ENCODE data around the gene NR6A1.

The NR6A1 gene

DNA sequence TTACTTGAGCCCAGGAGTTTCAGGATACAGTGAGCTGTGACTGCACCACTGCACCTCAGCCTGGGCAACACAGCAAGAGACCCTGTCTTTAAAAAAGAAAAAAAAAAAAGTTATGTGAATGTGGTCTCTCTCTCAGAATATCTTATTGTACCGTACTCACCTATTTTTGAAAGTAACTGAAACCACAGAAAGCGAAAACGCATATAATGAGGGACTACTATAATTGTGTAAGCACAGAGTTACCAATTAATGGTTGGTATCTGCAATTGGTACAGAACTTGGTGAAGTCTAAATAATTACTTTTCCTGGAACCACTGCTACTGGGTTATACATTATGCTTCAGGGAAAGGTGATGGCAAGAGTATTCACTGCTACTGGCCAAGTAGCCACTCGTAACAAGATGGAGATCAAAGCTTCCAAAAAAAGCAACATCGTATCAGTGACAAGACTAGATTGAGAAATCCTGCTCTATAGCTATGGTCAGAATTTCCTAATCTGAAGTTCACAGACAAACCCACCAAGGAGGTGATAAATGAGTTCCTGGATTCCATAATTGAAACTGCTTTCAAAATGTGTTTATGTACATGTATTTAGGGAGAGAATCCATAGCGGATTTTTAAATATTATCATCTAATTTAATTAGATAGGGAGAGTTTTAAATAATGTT, 82.7 kb downstream of the NR6A1 start:
- no peak for DNase-seq (ENCODE audit: low read depth)

- no peak for DNase-seq (ENCODE audit: low read depth)
Observed at GRCh38 chr9:124686918-124687317, 84.2 kb downstream of the NR6A1 start.

DNA sequence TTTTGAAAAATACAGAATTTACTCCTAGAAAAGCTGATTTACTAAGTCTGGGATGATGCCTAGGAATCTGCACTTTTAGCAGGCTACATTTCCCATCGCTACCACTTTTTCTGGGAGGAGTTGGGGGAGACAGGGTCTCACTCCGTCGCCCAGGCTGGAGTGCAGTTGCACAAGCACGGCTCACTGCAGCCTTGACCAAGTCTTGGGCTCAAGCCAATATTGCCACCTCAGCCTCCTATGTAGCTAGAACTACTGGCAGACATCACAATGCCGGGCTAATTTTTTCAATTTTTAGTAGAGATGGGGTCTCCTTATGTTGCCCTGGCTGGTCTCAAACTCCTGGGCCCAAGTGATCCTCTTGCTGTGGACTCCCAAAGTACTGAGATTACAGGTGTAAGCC, 85.9 kb downstream of the NR6A1 start:
- DNase-seq (ENCODE audit: low read depth): no peak

DNA sequence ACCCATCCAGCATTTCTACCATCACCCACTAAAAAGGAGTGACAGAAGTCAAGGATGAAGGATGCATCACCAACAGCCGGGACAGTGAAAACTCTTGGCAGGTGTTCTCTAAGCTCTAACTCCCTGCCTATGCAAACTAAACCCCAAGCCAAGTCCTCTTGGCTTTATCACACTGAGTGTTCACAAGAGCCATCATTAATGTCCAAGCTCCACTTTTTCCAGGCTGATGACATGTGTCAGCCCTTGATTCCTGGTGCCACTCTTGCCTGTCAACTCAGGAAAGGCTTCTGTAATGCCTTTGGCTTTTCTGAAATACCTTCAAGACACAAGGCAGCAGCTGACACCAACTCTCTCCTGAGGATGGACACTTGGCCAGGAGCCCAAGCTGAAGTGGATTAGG, 86.9 kb downstream of the NR6A1 start:
- DNase-seq (ENCODE audit: low read depth): no peak

DNA sequence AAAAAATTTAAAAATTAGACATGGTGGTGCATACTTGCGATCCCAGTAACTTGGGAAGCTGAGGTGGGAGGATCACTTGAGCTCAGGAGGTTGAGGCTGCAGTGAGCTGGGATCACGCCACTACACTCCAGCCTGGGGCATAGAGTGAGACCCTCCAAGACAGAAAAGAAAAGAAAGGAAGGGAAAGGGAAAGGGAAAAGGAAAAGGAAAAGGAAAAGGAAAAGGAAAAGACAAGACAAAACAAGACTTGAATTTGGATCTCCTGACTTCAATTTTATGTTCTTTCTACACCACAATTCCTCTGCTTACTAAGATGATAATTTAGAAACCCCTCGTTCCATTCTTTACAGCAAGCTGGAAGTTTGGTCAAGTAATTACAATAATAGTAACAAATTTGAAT, 88.1 kb downstream of the NR6A1 start:
- DNase-seq (ENCODE audit: low read depth): no peak

DNA sequence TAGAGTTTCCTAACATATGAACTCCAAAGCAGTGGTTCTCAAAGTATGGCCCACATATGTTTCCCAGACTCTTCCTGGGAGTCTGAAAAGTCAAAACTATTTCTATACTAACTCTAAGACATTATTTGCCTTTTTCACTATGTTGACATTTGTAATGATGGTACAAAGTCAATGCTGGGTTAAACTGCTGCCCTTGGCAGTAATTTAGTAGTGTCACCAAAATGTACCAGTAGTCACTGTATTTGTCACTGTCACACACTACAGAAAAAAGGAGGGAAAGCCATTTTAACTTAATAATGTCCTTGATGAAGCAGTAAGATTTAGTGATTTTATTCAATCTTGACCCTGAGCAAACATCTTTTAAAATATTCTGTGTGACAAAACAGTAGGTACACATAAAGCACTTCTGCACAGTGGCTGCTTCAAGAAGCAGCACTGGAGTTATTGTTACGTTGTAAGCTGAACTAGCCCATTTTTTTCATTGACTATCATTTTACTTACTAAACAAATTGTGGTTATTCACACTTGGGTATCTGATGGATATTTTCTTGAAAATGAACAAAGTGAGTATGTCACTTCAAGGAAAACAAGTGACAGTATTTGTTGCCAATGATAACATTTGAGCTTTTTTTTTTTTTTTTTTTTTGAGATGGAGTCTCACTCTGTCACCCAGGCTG, 90.3 kb downstream of the NR6A1 start:
- no peak for DNase-seq (ENCODE audit: low read depth)

DNA sequence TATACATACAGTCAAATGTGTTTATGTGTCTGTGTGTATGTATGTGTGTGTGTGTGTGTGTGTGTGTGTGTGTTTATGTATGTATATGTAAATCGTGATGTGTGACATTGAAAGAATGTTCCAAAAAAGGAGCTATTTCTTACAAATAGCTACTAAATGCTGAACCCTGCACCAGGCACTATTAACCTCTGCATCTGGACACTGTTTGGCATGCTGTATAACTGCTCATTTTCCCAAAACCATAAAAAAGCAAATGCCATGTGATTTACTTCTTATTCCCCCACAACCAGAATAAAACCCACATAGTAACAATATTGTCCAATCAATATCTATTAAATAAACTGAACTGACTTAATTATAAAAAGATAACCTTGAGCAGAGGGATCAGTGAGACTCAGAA, 91.1 kb downstream of the NR6A1 start:
- no peak for DNase-seq (ENCODE audit: low read depth)

GRCh38 chr9:124676159-124676551, 95.0 kb downstream of the NR6A1 start:
- DNase-seq (ENCODE audit: low read depth): no peak

- DNase-seq (ENCODE audit: low read depth): no peak
Observed at GRCh38 chr9:124675261-124676158, 95.6 kb downstream of the NR6A1 start.

DNA sequence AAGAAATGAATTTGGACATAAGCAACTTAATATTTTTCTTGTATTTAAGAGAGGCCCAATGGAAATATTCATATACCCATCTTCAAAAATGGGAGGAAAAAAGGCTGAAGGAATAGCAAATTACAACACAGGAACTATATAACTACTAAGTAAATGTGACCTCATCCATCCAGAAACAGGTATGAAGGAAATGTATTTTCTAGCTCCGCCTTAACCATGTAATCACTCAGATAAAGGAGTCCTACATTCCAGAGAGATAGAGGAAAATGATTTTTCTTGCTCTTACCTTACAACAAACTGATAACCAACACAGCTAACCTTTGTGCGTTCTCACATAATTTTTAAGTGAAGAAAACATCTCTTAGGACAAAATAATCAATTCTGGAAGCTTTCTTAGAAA, 96.5 kb downstream of the NR6A1 start:
- DNase-seq (ENCODE audit: low read depth): no peak

- no peak for DNase-seq (ENCODE audit: low read depth)
Observed at GRCh38 chr9:124673063-124673462, 98.0 kb downstream of the NR6A1 start.

DNA sequence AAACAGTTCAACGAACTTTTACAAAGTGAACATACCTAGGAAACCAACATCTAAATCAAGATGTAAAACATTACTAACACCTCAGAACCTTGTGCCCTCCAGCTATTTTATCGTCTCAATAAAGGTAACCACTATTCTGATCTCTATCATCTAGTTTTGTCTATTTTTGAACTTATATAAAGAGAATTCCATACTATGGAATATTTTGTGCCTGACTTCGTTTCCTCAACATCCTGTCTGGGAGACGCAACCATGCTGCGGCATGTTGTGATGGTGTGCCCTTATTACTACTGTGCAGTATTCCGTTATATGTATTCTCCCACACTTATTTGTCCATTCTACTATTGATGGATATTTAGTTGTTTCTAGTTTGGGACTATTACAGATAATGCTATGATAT, 99.2 kb downstream of the NR6A1 start:
- no peak for DNase-seq (ENCODE audit: low read depth)

- no peak for DNase-seq (ENCODE audit: low read depth)
Observed at GRCh38 chr9:124666642-124667041, 104.5 kb downstream of the NR6A1 start.

DNA sequence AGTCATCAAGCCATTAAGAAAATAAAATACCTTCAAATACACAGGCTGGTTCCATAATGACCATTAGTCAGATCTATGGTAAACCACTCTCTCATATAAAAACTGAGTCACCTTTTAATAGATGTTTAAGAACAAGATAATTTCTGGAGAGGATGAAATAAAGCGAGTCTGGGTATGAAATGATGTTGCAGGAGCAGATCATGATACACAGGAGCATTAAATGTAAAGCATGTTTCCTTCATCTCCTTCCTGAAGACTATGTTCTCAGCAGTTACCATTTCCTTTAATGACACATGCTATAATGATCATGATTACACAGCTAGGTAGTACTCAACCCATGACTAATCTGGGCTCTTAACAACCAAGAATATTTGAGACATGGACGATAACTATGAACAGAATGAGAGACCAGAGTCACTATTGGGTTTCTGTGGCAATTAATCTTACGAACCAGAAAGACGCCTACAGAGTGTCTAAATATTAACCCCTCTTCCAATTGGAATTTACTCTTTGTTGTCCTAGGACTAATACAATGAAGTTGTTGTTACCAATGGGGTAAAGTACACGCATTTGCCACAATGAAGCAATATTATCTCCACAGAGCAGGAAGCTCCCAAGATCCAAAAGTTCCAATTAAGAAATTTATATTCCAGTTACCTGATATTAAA, 105.6 kb downstream of the NR6A1 start:
- no peak for DNase-seq (ENCODE audit: low read depth)

DNA sequence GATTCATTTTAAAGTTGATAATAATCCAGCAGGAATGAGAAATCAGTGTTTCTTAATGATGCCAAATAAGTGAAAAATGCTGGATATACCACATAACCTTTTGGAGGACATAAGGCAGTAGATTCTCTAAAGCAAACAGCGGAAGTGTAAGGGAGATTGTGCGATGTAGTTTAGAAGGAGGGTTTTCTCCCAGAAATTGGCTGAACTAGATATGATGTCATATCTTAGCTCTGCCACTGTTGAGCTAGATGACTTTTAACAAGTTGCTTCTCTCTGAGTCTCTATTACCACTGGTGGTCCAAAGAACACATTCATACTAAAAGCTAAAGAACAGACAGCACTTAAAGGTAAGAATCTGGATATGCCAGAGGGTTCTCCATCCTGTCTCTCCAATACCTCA, 107.0 kb downstream of the NR6A1 start:
- no peak for DNase-seq (ENCODE audit: low read depth)

DNA sequence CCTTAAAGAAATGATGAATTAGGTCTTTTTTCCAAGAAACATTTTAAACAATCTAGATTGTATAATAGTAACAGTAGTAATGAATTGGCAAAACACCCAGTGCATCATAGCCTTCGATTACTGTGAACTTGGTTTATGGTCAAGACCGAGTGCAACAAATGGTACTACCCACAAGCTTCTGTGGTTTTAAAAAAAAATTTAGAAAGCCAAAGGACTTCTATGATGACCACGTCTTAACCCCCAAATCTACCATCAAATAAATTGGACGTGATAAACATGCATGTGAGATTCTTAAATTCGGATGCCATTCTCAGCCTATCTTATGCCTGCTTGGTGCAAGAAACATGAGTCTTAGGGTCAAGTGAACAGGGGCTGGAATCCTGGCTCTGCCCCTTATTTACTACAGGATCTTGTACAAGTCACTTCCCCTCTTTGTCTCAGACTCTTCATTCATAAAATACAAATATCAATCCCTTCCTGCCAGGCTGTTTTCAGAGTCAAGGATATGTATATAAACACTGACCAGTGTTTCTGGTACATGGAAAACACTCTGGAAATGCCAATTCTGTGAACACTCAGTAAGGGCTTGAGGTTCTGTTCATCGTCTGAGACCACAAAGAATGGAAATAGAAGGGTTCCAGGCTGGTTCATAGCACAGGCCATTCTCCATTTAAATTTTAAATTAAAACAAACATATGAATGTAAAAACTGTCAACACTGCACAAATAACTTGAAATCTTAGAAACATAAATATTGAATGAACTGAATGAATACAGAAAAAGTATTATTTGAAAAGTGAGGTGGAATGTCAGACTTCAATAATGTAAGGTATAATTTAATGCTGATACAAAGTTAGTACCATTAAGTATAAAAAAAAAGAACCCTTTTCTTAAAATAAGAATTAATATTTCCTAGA, 107.8 kb downstream of the NR6A1 start:
- no peak for DNase-seq (ENCODE audit: low read depth)

- DNase-seq (ENCODE audit: low read depth): no peak
Observed at GRCh38 chr9:124662561-124662960, 108.5 kb downstream of the NR6A1 start.

GRCh38 chr9:124661271-124661670, 109.8 kb downstream of the NR6A1 start:
- DNase-seq (ENCODE audit: low read depth): no peak

GRCh38 chr9:124660341-124660801, 110.7 kb downstream of the NR6A1 start:
- no peak for DNase-seq (ENCODE audit: low read depth)

- DNase-seq (ENCODE audit: low read depth): no peak
Observed at GRCh38 chr9:124659099-124659659, 111.9 kb downstream of the NR6A1 start.
